SK-N-SH (cell line): ENCODE data around the gene MIPOL1. TPM values are rescaled to one million over a fixed set of nuclear protein-coding genes. Genes with fewer than 3 reads are reported as not detected.

Experiments
- CTCF ChIA-PET: fragments of 300-600, 350-600 bp; formaldehyde crosslinking; extraction: SDS; loops from one replicate; lab custom pipeline; 2021; lab: Yijun Ruan, JAX
- POLR2A ChIA-PET: fragments of 350-600 bp; sonication (Branson Sonifier 250); formaldehyde crosslinking; extraction: SDS; loops from one replicate; lab custom pipeline; 2020; ENCODE audit warnings: antibody characterized with exemption, inconsistent platforms; lab: Yijun Ruan, JAX
- DNase-seq: peaks from one replicate; pipeline ENCODE4 v3.0.0; 2012
- H2AFZ ChIP-seq: fragments of 200-600 bp; sonication (generic); 2 replicates; pipeline ENCODE4 v1.8.1; 2016; ENCODE audit warnings: antibody characterized with exemption, mild to moderate bottlenecking, low read depth
- H3F3A ChIP-seq: fragments of 200-600 bp; sonication (generic); replicated peaks from 2 replicates; pipeline ENCODE3; 2016; ENCODE audit warnings: antibody characterized with exemption, mild to moderate bottlenecking; ENCODE audit not compliant: insufficient read depth
- H3K27ac ChIP-seq, 2 experiments: fragments of 200-500 bp in 1 of 2; fragments of 200-600 bp in 1 of 2; sonication (Bioruptor generic) in 1 of 2; sonication (generic), shearing (Covaris generic) in 1 of 2; 2 replicates each; pipeline versions ENCODE4 v1.5.1 to v1.6.1; 2014 to 2016; ENCODE audit warnings: low read depth in 2 of 2, inconsistent platforms in 1 of 2, low read length in 1 of 2, mild to moderate bottlenecking in 1 of 2, mixed read lengths in 1 of 2
- H3K27me3 ChIP-seq: fragments of 200-600 bp; sonication (generic), shearing (Covaris generic); 2 replicates; pipeline ENCODE4 v1.6.1; 2016; ENCODE audit warnings: mixed run types; ENCODE audit not compliant: insufficient read depth
- H3K36me3 ChIP-seq, 2 experiments: fragments of 200-500 bp in 1 of 2; fragments of 200-600 bp in 1 of 2; sonication (Bioruptor generic) in 1 of 2; sonication (generic) in 1 of 2; replicated peaks in 1 of 2; 2 replicates each; pipeline versions ENCODE3 to v1.5.1; 2014 to 2016; ENCODE audit warnings: low read length in 1 of 2, mild to moderate bottlenecking in 1 of 2; ENCODE audit not compliant: insufficient read depth in 2 of 2, control insufficient read depth in 1 of 2
- H3K4me1 ChIP-seq, 2 experiments: fragments of 200-500 bp in 1 of 2; fragments of 200-600 bp in 1 of 2; sonication (Bioruptor generic) in 1 of 2; sonication (generic), shearing (Covaris generic) in 1 of 2; 2 replicates each; pipeline versions ENCODE4 v1.5.1 to v1.6.1; 2014 to 2016; ENCODE audit warnings: low read depth in 1 of 2, low read length in 1 of 2, mixed run types in 1 of 2; ENCODE audit not compliant: insufficient read depth in 2 of 2, control insufficient read depth in 1 of 2
- H3K4me2 ChIP-seq: fragments of 200-600 bp; sonication (generic), shearing (Covaris generic); 2 replicates; pipeline ENCODE4 v1.6.1; 2017; ENCODE audit warnings: mixed run types
- H3K4me3 ChIP-seq, 2 experiments: fragments of 200-500 bp in 1 of 2; fragments of 200-600 bp in 1 of 2; sonication (Bioruptor generic) in 1 of 2; sonication (generic), shearing (Covaris generic) in 1 of 2; 2 replicates each; pipeline versions ENCODE4 v1.5.1 to v1.8.1; 2014 to 2016; ENCODE audit warnings: low read depth in 2 of 2, inconsistent platforms in 1 of 2, low read length in 1 of 2, mild to moderate bottlenecking in 1 of 2, mixed read lengths in 1 of 2, moderate library complexity in 1 of 2
- H3K79me2 ChIP-seq: fragments of 200-600 bp; sonication (generic); 2 replicates; pipeline ENCODE4 v1.8.1; 2017; ENCODE audit warnings: mild to moderate bottlenecking; ENCODE audit not compliant: insufficient read depth
- H3K9ac ChIP-seq: fragments of 200-600 bp; sonication (generic); 2 replicates; pipeline ENCODE4 v1.6.1; 2017; ENCODE audit warnings: mixed run types
- H3K9me2 ChIP-seq: fragments of 200-600 bp; sonication (generic); 2 replicates; pipeline ENCODE4 v1.6.1; 2017; ENCODE audit warnings: mixed run types
- H3K9me3 ChIP-seq: fragments of 200-600 bp; sonication (generic); 2 replicates; pipeline ENCODE4 v1.6.1; 2017; ENCODE audit warnings: mixed run types, mild to moderate bottlenecking, moderate library complexity
- H4K20me1 ChIP-seq: fragments of 200-600 bp; sonication (generic); 2 replicates; pipeline ENCODE4 v1.6.1; 2017; ENCODE audit warnings: mild to moderate bottlenecking, mixed run types; ENCODE audit not compliant: insufficient read depth
- EP300 ChIP-seq, 2 experiments: IDR thresholded peaks; 2 replicates each; pipeline versions ENCODE4 v1.4.0 to v1.6.1; 2012; ENCODE audit warnings: borderline replicate concordance in 1 of 2, low read depth in 1 of 2, low read length in 1 of 2
- FOSL2 ChIP-seq: IDR thresholded peaks from 2 replicates; pipeline ENCODE4 v1.4.0; 2012; ENCODE audit warnings: low read depth, mild to moderate bottlenecking, moderate library complexity, borderline replicate concordance
- FOXM1 ChIP-seq: IDR thresholded peaks from 2 replicates; pipeline ENCODE4 v1.4.0; 2012; ENCODE audit warnings: low read depth, mild to moderate bottlenecking
- RCOR1 ChIP-seq: fragments of 150-350 bp; IDR thresholded peaks from 2 replicates; pipeline ENCODE4 v1.6.1; 2017; ENCODE audit warnings: antibody characterized with exemption, low read length
- REST ChIP-seq: IDR thresholded peaks from 2 replicates; pipeline ENCODE4 v1.6.1; 2012; ENCODE audit warnings: mild to moderate bottlenecking, low read depth, low read length, moderate library complexity
- RFX5 ChIP-seq: IDR thresholded peaks from 2 replicates; pipeline ENCODE4 v1.6.1; 2012; ENCODE audit warnings: mild to moderate bottlenecking, improper control_type of control experiment, low read length
- RXRA ChIP-seq: IDR thresholded peaks from 2 replicates; pipeline ENCODE4 v1.4.0; 2012; ENCODE audit warnings: low read depth, mild to moderate bottlenecking, borderline replicate concordance
- TCF12 ChIP-seq: IDR thresholded peaks from 2 replicates; pipeline ENCODE4 v1.4.0; 2012
- TEAD4 ChIP-seq: IDR thresholded peaks from 2 replicates; pipeline ENCODE4 v1.4.0; 2012; ENCODE audit warnings: mild to moderate bottlenecking, borderline replicate concordance; ENCODE audit not compliant: insufficient read depth
- YY1 ChIP-seq: IDR thresholded peaks from 2 replicates; pipeline ENCODE4 v1.4.0; 2012; ENCODE audit warnings: low read depth, mild to moderate bottlenecking
- WGBS: methylation state at CpG from one replicate; pipeline ENCODE4 v1.1.6; 2017; ENCODE audit warnings: low lambda C conversion rate; 5-methylcytosine and 5-hydroxymethylcytosine counted together
- polyA plus RNA-seq, 3 experiments: library from polyadenylated mRNA; depleted of rRNA; stranded (reverse); fragments of >200 nt; gene quantifications; 2 replicates each; pipeline ENCODE4 v1.2.3, GENCODE V29; 2012

Gene MIPOL1
- polyA plus RNA-seq, 1 of the 3 experiments (the other 2 are of a cell fraction): 0.23 TPM

GRCh38 chr14:37170993-37171392, 26.7 kb upstream of the MIPOL1 start:
- no peak for DNase-seq
- Histone ChIP-seq H3F3A (no peaks in the 10 kb centered on the region), H3K27ac (no peak overlapping the region), H4K20me1 (no peaks in the 10 kb centered on the region), H3K79me2 (no peaks in the 10 kb centered on the region), H3K27me3 (no peaks in the 10 kb centered on the region; the same call in 1 of the 2 replicates), H3K4me1 (no peaks in the 10 kb centered on the region), H3K36me3 (no peaks in the 10 kb centered on the region), H3K4me3 (no peak overlapping the region), H3K9me2 (no peaks in the 10 kb centered on the region), H3K9me3 (no peaks in the 10 kb centered on the region), H2AFZ (no peak overlapping the region), H3K4me2 (no peak overlapping the region), H3K9ac (no peak overlapping the region)
- TF ChIP-seq RCOR1 (no peak), YY1 (no peak), RXRA (no peak), EP300 (IDR thresholded peaks at IDR 0.05; ENCODE audit: borderline replicate concordance in 1 of 2, low read depth in 1 of 2, low read length in 1 of 2) (no peak)
- ChIA-PET CTCF (no interaction called here), POLR2A (no interaction called here)
- WGBS: 7% methylated on average over 8 of the region's 10 CpGs

GRCh38 chr14:37171678-37172023, 26.1 kb upstream of the MIPOL1 start:
- CTCF ChIA-PET: no interaction called here
- 14% methylated on average over 4 of the region's 6 CpGs for WGBS
- POLR2A ChIA-PET: no interaction called here
- no peak for TF ChIP-seq YY1
- no peak for TF ChIP-seq TCF12
- TF ChIP-seq FOXM1: no peak
- TF ChIP-seq RFX5: no peak
- no peak for TF ChIP-seq FOSL2
- TF ChIP-seq REST: no peak
- no peak for TF ChIP-seq TEAD4
- no peaks in the 10 kb centered on the region for H4K20me1 ChIP-seq
- DNase-seq: no peak
- no peaks in the 10 kb centered on the region for H3K9me2 ChIP-seq
- no peaks in the 10 kb centered on the region for H3K9me3 ChIP-seq
- no peaks in the 10 kb centered on the region for H3K79me2 ChIP-seq
- no peak overlapping the region for H3K9ac ChIP-seq
- no peak overlapping the region for H3K4me3 ChIP-seq
- H3K27me3 ChIP-seq: no peaks in the 10 kb centered on the region; the same call in 1 of the 2 replicates
- no peaks in the 10 kb centered on the region for H3K4me1 ChIP-seq
- no peaks in the 10 kb centered on the region for H3K36me3 ChIP-seq
- no peaks in the 10 kb centered on the region for H3F3A ChIP-seq
- H2AFZ ChIP-seq: no peak overlapping the region
- no peak overlapping the region for H3K27ac ChIP-seq
- no peak overlapping the region for H3K4me2 ChIP-seq
